ENCODE results near the gene SCOC. TPM values are rescaled to one million over a fixed set of nuclear protein-coding genes. Genes with fewer than 3 reads are reported as not detected.
A peak's percentile ranks its signal among the peaks of the same experiment; 100 is the strongest.

The SCOC gene
- total and polyA plus RNA-seq, 2 of the 13 experiments (the other 11 are each of a cell fraction or from before 2014, with no cell fraction given), result 43.8 to 65.2 TPM

DNA sequence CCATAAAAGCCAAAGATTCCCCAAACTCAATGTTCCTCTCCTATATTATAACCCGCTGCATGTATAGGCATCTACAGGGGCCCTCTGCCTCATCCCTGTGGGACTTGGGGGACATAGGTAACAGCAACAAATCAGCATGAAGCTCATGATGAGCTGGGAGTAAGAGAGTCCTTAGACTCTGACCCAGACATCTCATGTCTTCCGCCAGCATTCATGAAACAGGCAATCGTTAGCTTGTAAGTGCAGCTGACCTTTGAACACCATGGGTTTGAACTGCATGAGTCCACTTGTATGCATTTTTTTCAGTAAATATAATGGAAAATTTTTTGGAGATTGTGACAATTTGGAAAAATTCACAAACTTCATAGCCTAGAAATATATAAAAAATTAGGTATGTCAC is 10.4 kb upstream of the SCOC start (continued):
- TF ChIP-seq ARNTL (CRISPR knock-in tag; IDR thresholded peaks at IDR 0.05) (no peak), PTBP1 (IDR thresholded peaks at IDR 0.05; ENCODE audit: low read depth, low read length, poor library complexity, severe bottlenecking) (no peak), ZNF598 (CRISPR knock-in tag; IDR thresholded peaks at IDR 0.05; ENCODE audit: borderline replicate concordance) (no peak), ZNF556 (CRISPR knock-in tag; IDR thresholded peaks at IDR 0.05; ENCODE audit: borderline replicate concordance) (no peak), MYC (CRISPR knock-in tag; IDR thresholded peaks at IDR 0.05; ENCODE audit: borderline replicate concordance) (no peak), RBM39 (IDR thresholded peaks at IDR 0.05; ENCODE audit: low read depth, low read length, poor library complexity, severe bottlenecking) (no peak), HIVEP1 (CRISPR knock-in tag; IDR thresholded peaks at IDR 0.05) (no peak), SNAI1 (CRISPR knock-in tag; IDR thresholded peaks at IDR 0.05; ENCODE audit: borderline replicate concordance) (no peak), SALL1 (CRISPR knock-in tag; IDR thresholded peaks at IDR 0.05) (peak; percentile 91), ZNF10 (CRISPR knock-in tag; IDR thresholded peaks at IDR 0.05; ENCODE audit: borderline replicate concordance, low read depth) (no peak), HDAC6 (IDR thresholded peaks at IDR 0.05; ENCODE audit: low read depth, low read length) (no peak), JUNB (CRISPR knock-in tag; IDR thresholded peaks at IDR 0.05; ENCODE audit: borderline replicate concordance) (no peak), ZZZ3 (CRISPR knock-in tag; IDR thresholded peaks at IDR 0.05; ENCODE audit: borderline replicate concordance) (no peak), ZNF124 (CRISPR knock-in tag; IDR thresholded peaks at IDR 0.05) (no peak), CREM (IDR thresholded peaks at IDR 0.05) (0 out of 2 replicates have a peak, but pooled peaks have one; percentile 11), CREM (CRISPR knock-in tag; IDR thresholded peaks at IDR 0.05) (no peak)
- TF ChIP-seq, protein P1, sequence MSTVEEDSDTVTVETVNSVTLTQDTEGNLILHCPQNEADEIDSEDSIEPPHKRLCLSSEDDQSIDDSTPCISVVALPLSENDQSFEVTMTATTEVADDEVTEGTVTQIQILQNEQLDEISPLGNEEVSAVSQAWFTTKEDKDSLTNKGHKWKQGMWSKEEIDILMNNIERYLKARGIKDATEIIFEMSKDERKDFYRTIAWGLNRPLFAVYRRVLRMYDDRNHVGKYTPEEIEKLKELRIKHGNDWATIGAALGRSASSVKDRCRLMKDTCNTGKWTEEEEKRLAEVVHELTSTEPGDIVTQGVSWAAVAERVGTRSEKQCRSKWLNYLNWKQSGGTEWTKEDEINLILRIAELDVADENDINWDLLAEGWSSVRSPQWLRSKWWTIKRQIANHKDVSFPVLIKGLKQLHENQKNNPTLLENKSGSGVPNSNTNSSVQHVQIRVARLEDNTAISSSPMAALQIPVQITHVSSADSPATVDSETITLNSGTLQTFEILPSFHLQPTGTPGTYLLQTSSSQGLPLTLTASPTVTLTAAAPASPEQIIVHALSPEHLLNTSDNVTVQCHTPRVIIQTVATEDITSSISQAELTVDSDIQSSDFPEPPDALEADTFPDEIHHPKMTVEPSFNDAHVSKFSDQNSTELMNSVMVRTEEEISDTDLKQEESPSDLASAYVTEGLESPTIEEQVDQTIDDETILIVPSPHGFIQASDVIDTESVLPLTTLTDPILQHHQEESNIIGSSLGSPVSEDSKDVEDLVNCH (CRISPR knock-in tag; IDR thresholded peaks at IDR 0.05), result no peak
- TF ChIP-seq, protein P2, sequence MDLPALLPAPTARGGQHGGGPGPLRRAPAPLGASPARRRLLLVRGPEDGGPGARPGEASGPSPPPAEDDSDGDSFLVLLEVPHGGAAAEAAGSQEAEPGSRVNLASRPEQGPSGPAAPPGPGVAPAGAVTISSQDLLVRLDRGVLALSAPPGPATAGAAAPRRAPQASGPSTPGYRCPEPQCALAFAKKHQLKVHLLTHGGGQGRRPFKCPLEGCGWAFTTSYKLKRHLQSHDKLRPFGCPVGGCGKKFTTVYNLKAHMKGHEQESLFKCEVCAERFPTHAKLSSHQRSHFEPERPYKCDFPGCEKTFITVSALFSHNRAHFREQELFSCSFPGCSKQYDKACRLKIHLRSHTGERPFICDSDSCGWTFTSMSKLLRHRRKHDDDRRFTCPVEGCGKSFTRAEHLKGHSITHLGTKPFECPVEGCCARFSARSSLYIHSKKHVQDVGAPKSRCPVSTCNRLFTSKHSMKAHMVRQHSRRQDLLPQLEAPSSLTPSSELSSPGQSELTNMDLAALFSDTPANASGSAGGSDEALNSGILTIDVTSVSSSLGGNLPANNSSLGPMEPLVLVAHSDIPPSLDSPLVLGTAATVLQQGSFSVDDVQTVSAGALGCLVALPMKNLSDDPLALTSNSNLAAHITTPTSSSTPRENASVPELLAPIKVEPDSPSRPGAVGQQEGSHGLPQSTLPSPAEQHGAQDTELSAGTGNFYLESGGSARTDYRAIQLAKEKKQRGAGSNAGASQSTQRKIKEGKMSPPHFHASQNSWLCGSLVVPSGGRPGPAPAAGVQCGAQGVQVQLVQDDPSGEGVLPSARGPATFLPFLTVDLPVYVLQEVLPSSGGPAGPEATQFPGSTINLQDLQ (CRISPR knock-in tag; IDR thresholded peaks at IDR 0.05), result no peak
- TF ChIP-seq, protein P3, sequence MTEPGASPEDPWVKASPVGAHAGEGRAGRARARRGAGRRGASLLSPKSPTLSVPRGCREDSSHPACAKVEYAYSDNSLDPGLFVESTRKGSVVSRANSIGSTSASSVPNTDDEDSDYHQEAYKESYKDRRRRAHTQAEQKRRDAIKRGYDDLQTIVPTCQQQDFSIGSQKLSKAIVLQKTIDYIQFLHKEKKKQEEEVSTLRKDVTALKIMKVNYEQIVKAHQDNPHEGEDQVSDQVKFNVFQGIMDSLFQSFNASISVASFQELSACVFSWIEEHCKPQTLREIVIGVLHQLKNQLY (CRISPR knock-in tag; IDR thresholded peaks at IDR 0.05), result no peak
- TF ChIP-seq, protein P4, sequence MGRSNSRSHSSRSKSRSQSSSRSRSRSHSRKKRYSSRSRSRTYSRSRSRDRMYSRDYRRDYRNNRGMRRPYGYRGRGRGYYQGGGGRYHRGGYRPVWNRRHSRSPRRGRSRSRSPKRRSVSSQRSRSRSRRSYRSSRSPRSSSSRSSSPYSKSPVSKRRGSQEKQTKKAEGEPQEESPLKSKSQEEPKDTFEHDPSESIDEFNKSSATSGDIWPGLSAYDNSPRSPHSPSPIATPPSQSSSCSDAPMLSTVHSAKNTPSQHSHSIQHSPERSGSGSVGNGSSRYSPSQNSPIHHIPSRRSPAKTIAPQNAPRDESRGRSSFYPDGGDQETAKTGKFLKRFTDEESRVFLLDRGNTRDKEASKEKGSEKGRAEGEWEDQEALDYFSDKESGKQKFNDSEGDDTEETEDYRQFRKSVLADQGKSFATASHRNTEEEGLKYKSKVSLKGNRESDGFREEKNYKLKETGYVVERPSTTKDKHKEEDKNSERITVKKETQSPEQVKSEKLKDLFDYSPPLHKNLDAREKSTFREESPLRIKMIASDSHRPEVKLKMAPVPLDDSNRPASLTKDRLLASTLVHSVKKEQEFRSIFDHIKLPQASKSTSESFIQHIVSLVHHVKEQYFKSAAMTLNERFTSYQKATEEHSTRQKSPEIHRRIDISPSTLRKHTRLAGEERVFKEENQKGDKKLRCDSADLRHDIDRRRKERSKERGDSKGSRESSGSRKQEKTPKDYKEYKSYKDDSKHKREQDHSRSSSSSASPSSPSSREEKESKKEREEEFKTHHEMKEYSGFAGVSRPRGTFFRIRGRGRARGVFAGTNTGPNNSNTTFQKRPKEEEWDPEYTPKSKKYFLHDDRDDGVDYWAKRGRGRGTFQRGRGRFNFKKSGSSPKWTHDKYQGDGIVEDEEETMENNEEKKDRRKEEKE (IDR thresholded peaks at IDR 0.05), result no peak
- TF ChIP-seq, protein P5, sequence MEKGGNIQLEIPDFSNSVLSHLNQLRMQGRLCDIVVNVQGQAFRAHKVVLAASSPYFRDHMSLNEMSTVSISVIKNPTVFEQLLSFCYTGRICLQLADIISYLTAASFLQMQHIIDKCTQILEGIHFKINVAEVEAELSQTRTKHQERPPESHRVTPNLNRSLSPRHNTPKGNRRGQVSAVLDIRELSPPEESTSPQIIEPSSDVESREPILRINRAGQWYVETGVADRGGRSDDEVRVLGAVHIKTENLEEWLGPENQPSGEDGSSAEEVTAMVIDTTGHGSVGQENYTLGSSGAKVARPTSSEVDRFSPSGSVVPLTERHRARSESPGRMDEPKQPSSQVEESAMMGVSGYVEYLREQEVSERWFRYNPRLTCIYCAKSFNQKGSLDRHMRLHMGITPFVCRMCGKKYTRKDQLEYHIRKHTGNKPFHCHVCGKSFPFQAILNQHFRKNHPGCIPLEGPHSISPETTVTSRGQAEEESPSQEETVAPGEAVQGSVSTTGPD (CRISPR knock-in tag; IDR thresholded peaks at IDR 0.05), result no peak
